ENCODE results near the gene PHYKPL.

GRCh38 chr5:178216779-178217178 is 15.8 kb downstream of the PHYKPL start:
- TF ChIP-seq POLR2A (IDR thresholded peaks at IDR 0.05) (no peak), POLR2AphosphoS5 (IDR thresholded peaks at IDR 0.05) (no peak), EP300 (IDR thresholded peaks at IDR 0.05) (no peak)
- TF ChIP-seq, protein P1, sequence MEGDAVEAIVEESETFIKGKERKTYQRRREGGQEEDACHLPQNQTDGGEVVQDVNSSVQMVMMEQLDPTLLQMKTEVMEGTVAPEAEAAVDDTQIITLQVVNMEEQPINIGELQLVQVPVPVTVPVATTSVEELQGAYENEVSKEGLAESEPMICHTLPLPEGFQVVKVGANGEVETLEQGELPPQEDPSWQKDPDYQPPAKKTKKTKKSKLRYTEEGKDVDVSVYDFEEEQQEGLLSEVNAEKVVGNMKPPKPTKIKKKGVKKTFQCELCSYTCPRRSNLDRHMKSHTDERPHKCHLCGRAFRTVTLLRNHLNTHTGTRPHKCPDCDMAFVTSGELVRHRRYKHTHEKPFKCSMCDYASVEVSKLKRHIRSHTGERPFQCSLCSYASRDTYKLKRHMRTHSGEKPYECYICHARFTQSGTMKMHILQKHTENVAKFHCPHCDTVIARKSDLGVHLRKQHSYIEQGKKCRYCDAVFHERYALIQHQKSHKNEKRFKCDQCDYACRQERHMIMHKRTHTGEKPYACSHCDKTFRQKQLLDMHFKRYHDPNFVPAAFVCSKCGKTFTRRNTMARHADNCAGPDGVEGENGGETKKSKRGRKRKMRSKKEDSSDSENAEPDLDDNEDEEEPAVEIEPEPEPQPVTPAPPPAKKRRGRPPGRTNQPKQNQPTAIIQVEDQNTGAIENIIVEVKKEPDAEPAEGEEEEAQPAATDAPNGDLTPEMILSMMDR (IDR thresholded peaks at IDR 0.05), result no peak
